IMR-90 (cell line): ENCODE results near the gene ATF4. TPM values are rescaled to one million over a fixed set of nuclear protein-coding genes. Genes with fewer than 3 reads are reported as not detected.

Experiments
- ATAC-seq: fragments of 200-7000 bp; cut with Tn5 transposase; 2 replicates; pipeline ENCODE4 v1.9.1; 2020; ENCODE audit warnings: low read depth, mild to moderate bottlenecking, moderate library complexity
- BruUV-seq: library from RNA; stranded (reverse); fragments of 400-500 nt; replicated peaks from 2 replicates; lab custom pipeline; 2021; lab: Mats Ljungman, UMichigan
- CTCF ChIA-PET: fragments of 300-600 bp; formaldehyde crosslinking; extraction: SDS; loops from one replicate; lab custom pipeline; 2021; ENCODE audit warnings: antibody characterized with exemption; lab: Yijun Ruan, JAX
- POLR2A ChIA-PET: fragments of 300-600 bp; sonication (Branson Sonifier 250); formaldehyde crosslinking; loops from one replicate; lab custom pipeline; 2022; ENCODE audit warnings: antibody characterized with exemption; ENCODE audit not compliant: unreplicated experiment; lab: Charles Lee
- DNase-seq: peaks from one replicate; pipeline ENCODE4 v3.0.0; 2013
- H2AFZ ChIP-seq: replicated peaks from 2 replicates; pipeline ENCODE3; 2013; ENCODE audit warnings: low read length, mild to moderate bottlenecking; ENCODE audit not compliant: poor library complexity
- H2AK5ac ChIP-seq: 2 replicates; pipeline ENCODE4 v1.6.1; 2013; ENCODE audit warnings: low read depth, low read length, inconsistent platforms
- H2AK9ac ChIP-seq: replicated peaks from 2 replicates; pipeline ENCODE3; 2013; ENCODE audit warnings: mild to moderate bottlenecking, low read depth, low read length, moderate library complexity; ENCODE audit not compliant: poor library complexity
- H2BK120ac ChIP-seq: 2 replicates; pipeline ENCODE4 v1.6.1; 2013; ENCODE audit warnings: low read depth, low read length, inconsistent platforms
- H2BK15ac ChIP-seq: 3 replicates; pipeline ENCODE4 v1.6.1; 2013; ENCODE audit warnings: low read depth, low read length, inconsistent platforms
- H2BK20ac ChIP-seq: 2 replicates; pipeline ENCODE4 v1.6.1; 2013; ENCODE audit warnings: low read depth, mild to moderate bottlenecking, inconsistent platforms, low read length, moderate library complexity
- H2BK5ac ChIP-seq: 2 replicates; pipeline ENCODE4 v1.6.1; 2013; ENCODE audit warnings: mild to moderate bottlenecking, low read depth, low read length, inconsistent platforms; ENCODE audit not compliant: poor library complexity, severe bottlenecking
- H3K14ac ChIP-seq: replicated peaks from 2 replicates; pipeline ENCODE4 v1.6.1; 2013; ENCODE audit warnings: low read depth, low read length, inconsistent platforms
- H3K18ac ChIP-seq: 2 replicates; pipeline ENCODE4 v1.6.1; 2013; ENCODE audit warnings: low read depth, low read length, control low read depth
- H3K23ac ChIP-seq: 2 replicates; pipeline ENCODE4 v1.6.1; 2013; ENCODE audit warnings: low read depth, low read length, inconsistent platforms
- H3K27ac ChIP-seq: 2 replicates; pipeline ENCODE4 v1.5.1; 2013; ENCODE audit warnings: mild to moderate bottlenecking, control low read depth, low read length; ENCODE audit not compliant: insufficient read depth
- H3K27me3 ChIP-seq: 2 replicates; pipeline ENCODE4 v1.6.1; 2013; ENCODE audit warnings: low read length; ENCODE audit not compliant: control insufficient read depth, insufficient read depth
- H3K36me3 ChIP-seq: 2 replicates; pipeline ENCODE4 v1.6.1; 2013; ENCODE audit warnings: low read length, mixed read lengths; ENCODE audit not compliant: control insufficient read depth, insufficient read depth
- H3K4ac ChIP-seq: 2 replicates; pipeline ENCODE4 v1.6.1; 2013; ENCODE audit warnings: low read depth, low read length, inconsistent platforms
- H3K4me1 ChIP-seq: 2 replicates; pipeline ENCODE4 v1.6.1; 2013; ENCODE audit warnings: low read length, mixed read lengths; ENCODE audit not compliant: control insufficient read depth, insufficient read depth
- H3K4me2 ChIP-seq: 2 replicates; pipeline ENCODE4 v1.6.1; 2013; ENCODE audit warnings: low read depth, mild to moderate bottlenecking, control low read depth, low read length, moderate library complexity
- H3K4me3 ChIP-seq: 2 replicates; pipeline ENCODE4 v1.5.1; 2013; ENCODE audit warnings: low read depth, mild to moderate bottlenecking, control low read depth, low read length, moderate library complexity; ENCODE audit not compliant: insufficient read depth
- H3K56ac ChIP-seq: 2 replicates; pipeline ENCODE4 v1.6.1; 2013; ENCODE audit warnings: low read length, inconsistent platforms; ENCODE audit not compliant: insufficient read depth; ENCODE audit errors: extremely low read depth
- H3K79me1 ChIP-seq, 2 experiments: 2 replicates each; pipeline ENCODE4 v1.6.1; 2013; ENCODE audit warnings: low read length in 2 of 2, inconsistent platforms in 1 of 2, low read depth in 1 of 2
- H3K9ac ChIP-seq: 2 replicates; pipeline ENCODE4 v1.6.1; 2013; ENCODE audit warnings: low read depth, low read length, control low read depth
- H3K9me1 ChIP-seq: 2 replicates; pipeline ENCODE4 v1.6.1; 2013; ENCODE audit warnings: low read length, inconsistent platforms; ENCODE audit not compliant: insufficient read depth
- H3K9me3 ChIP-seq: 2 replicates; pipeline ENCODE4 v1.6.1; 2013; ENCODE audit warnings: low read length; ENCODE audit not compliant: control insufficient read depth, insufficient read depth
- H4K20me1 ChIP-seq: 2 replicates; pipeline ENCODE4 v1.6.1; 2013; ENCODE audit warnings: low read length, inconsistent platforms; ENCODE audit not compliant: insufficient read depth
- H4K5ac ChIP-seq: 2 replicates; pipeline ENCODE4 v1.6.1; 2013; ENCODE audit warnings: mild to moderate bottlenecking, low read depth, low read length, control low read depth
- H4K8ac ChIP-seq, 2 experiments: 2 replicates each; pipeline ENCODE4 v1.6.1; 2013; ENCODE audit warnings: low read depth in 2 of 2, low read length in 2 of 2, control low read depth in 1 of 2, inconsistent platforms in 1 of 2
- H4K91ac ChIP-seq: 2 replicates; pipeline ENCODE4 v1.6.1; 2013; ENCODE audit warnings: low read depth, low read length, inconsistent platforms; ENCODE audit not compliant: insufficient read depth
- BHLHE40 ChIP-seq: fragments of 150-350 bp; IDR thresholded peaks from 2 replicates; pipeline ENCODE4 v1.6.1; 2016; ENCODE audit warnings: mild to moderate bottlenecking, low read depth, low read length
- NFE2L2 ChIP-seq: fragments of 150-350 bp; IDR thresholded peaks from 2 replicates; pipeline ENCODE4 v1.6.1; 2016; ENCODE audit warnings: low read depth, mild to moderate bottlenecking, low read length
- RFX5 ChIP-seq: IDR thresholded peaks from 2 replicates; pipeline ENCODE4 v1.8.0; 2012; ENCODE audit warnings: low read depth, mild to moderate bottlenecking, low read length, moderate library complexity
- SMC3 ChIP-seq: fragments of 150-350 bp; IDR thresholded peaks from 2 replicates; pipeline ENCODE4 v1.6.1; 2016; ENCODE audit warnings: low read depth, mild to moderate bottlenecking, antibody characterized with exemption, low read length, moderate library complexity
- USF2 ChIP-seq: fragments of 150-350 bp; IDR thresholded peaks from 2 replicates; pipeline ENCODE4 v1.6.1; 2017; ENCODE audit warnings: mild to moderate bottlenecking, antibody characterized with exemption, low read length, low read depth
- WGBS, 2 experiments: methylation state at CpG; one replicate each; pipeline versions ENCODE4 v1.1.5 to v1.1.7; 2013; ENCODE audit warnings: missing lambda C conversion rate in 2 of 2; ENCODE audit not compliant: insufficient read length in 1 of 2; ENCODE audit errors: extremely low coverage in 2 of 2; 5-methylcytosine and 5-hydroxymethylcytosine counted together
- dilution Hi-C: fragments of 300-500 bp; cut with HindIII; formaldehyde crosslinking; loops from one replicate; pipeline ENCODE4 v1.14.3; 2018; ENCODE audit warnings: low sequenced_read_pairs; ENCODE audit not compliant: unreplicated experiment
- in situ Hi-C: fragments of 300-500 bp; cut with MboI; formaldehyde crosslinking; loops from 3 replicates; pipeline ENCODE4 v1.14.3; 2019; ENCODE audit warnings: low sequenced_read_pairs, inconsistent platforms, mixed read lengths
- intact Hi-C: fragments of 100-400 bp; cut with micrococcal nuclease; formaldehyde crosslinking; loops from 2 replicates; pipeline ENCODE4 v1.10.0; 2022
- polyA plus RNA-seq, 3 experiments: library from polyadenylated mRNA; depleted of rRNA; stranded (reverse); fragments of >200 nt; gene quantifications; 2 replicates each; pipeline ENCODE4 v1.2.3, GENCODE V29; 2012; ENCODE audit warnings: low replicate concordance in 1 of 3
- total RNA-seq: library from RNA; depleted of rRNA; stranded (reverse); fragments of >200 nt; gene quantifications from 2 replicates; pipeline ENCODE4 v1.2.3, GENCODE V29; 2012

The ATF4 gene
- total and polyA plus RNA-seq, 2 of the 4 experiments (the other 2 are of a cell fraction): 148 to 662 TPM

GRCh38 chr22:39489094-39490068 is 31.0 kb upstream of the ATF4 start (continued):
- TF ChIP-seq RFX5 (no peak), NFE2L2 (no peak), BHLHE40 (no peak)

- intact Hi-C loops (loop anchor here (10.0 kb wide), 2 partner anchors 55 to 315 kb away; no protein-coding TSS in a partner anchor), in situ Hi-C loops (no loop called here), dilution Hi-C loops (no loop called here)
- no peak overlapping the region for H3K56ac ChIP-seq
- TF ChIP-seq SMC3 (no peak), USF2 (peak; percentile 97)
- WGBS, 2 experiments: 57% methylated on average over 5 of the region's 13 CpGs; no CpG with 5 or more reads in 1 of the 2 experiments
- BruUV-seq: no TSS peak
- ATAC-seq: peak; percentile 79
- H3K9me1 ChIP-seq: peaks cover 18% of the 10 kb centered on the region
- no peak overlapping the region for H3K14ac ChIP-seq
- H4K5ac ChIP-seq: no peak overlapping the region
- ChIA-PET CTCF (no interaction called here), POLR2A (no interaction called here)
- peak overlapping the region in 1 of 2 experiments; percentile 57; a peak in 2 of 4 replicates for H4K8ac ChIP-seq
- no peaks in the 10 kb centered on the region for H3K9me3 ChIP-seq
- H3K4ac ChIP-seq: no peak overlapping the region
- H3K4me2 ChIP-seq: no peak overlapping the region
- H3K36me3 ChIP-seq: no peaks in the 10 kb centered on the region
- peaks cover 8% of the 10 kb centered on the region for H3K4me1 ChIP-seq
- no peak overlapping the region for H3K4me3 ChIP-seq
- H2AK9ac ChIP-seq: peak overlapping the region; percentile 81
- peak; percentile 65 for DNase-seq
- H2BK5ac ChIP-seq: no peak overlapping the region
- no peaks in the 10 kb centered on the region for H3K27me3 ChIP-seq
- H3K79me1 ChIP-seq: peaks cover 0 to 6% of the 10 kb centered on the region in 2 experiments; a peak in 1 of 4 replicates
- H3K9ac ChIP-seq: no peak overlapping the region
- H2BK120ac ChIP-seq: no peak overlapping the region
- peak overlapping the region; percentile 85 for H2AFZ ChIP-seq
- H2BK20ac ChIP-seq: no peak overlapping the region
- H3K27ac ChIP-seq: no peak overlapping the region
- H2BK15ac ChIP-seq: no peak overlapping the region
- peak overlapping the region; percentile 15; the same call in 1 of the 2 replicates for H2AK5ac ChIP-seq
- no peak overlapping the region for H4K91ac ChIP-seq
- no peak overlapping the region for H3K18ac ChIP-seq
- H3K23ac ChIP-seq: no peak overlapping the region
- peaks cover 12% of the 10 kb centered on the region; the same call in 1 of the 2 replicates for H4K20me1 ChIP-seq
Observed at GRCh38 chr22:39490135-39490798, 30.1 kb upstream of the ATF4 start.
